ENCODE data around the gene GGT7.

GGT7 gene

DNA sequence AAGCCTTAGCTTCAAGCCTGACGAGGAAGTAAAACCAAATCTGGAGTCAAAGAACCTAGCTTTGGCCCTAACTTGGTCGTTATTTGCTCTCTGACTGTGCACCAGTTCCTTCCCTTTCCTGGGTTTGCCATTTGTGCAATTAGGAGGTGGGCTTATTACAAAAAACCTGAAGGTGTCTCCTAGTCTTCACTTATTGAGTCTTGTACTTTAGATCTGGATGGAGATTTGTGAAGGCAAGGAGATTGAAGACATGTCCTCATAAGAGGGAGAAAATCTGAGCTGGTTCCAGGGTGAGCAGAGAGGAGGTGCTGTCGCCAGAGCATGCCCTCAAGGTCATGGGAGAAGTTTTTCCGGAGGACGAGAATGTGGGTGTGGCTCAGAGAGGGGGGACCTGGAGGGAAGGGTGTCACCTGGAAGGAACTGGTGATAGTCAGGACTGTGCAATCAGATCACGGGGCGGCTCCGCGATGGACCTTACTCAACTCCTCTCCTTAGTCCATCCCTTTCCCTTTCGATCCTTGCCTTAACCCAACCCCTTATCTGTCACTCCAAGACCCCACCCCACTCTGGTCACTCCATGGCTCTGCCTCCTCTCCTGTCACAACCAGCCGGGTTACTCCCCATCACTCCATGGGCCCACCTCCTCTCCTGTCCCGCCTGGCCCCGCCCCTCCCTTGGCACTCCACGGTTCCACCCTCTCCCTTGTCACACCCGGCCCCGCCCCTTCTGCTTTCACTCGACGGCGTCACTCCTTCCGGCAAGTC is 3.2 kb upstream of the GGT7 start:
- DNase-seq (ENCODE audit: low spot score) = no peak
- Mint-ChIP-seq H3K27ac (peak overlapping the region; percentile 88), H3K4me1 (ENCODE audit: low read depth) (peaks cover 57% of the 10 kb centered on the region), H3K27me3 (ENCODE audit: low read depth) (no peaks in the 10 kb centered on the region), H3K36me3 (ENCODE audit: low read depth) (peaks cover 3% of the 10 kb centered on the region), H3K9me3 (no peaks in the 10 kb centered on the region), H3K4me3 (peak overlapping the region; percentile 97)

DNA sequence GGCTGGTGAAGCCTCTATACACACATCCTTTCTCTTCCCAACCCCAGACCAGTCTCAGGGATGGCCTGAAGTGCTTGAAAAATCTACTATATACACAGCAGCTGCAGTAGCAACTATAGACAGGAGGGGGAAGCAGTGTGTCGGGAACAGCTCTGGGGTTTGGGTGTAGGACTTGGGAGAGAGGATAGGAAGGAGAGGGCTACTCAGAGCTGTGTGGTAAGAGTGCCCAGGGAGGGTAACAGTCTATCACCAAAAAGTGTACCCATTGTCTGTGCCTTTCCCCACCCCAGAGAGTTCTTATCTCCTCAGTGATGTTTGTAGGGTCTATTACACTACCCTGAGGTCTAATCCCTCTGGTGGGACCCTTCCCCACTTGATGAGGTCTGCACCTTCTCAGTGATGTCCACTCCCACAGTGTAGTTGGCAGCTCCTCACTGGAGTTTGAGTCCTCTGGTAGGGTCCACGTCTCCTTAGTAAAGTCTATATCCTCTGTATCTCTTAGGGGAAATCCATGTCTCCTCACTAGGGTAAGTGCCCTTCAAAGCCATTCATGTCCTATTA is 1.5 kb upstream of the GGT7 start:
- H3K27me3 Mint-ChIP-seq (ENCODE audit: low read depth) = no peaks in the 10 kb centered on the region
- no peaks in the 10 kb centered on the region for H3K9me3 Mint-ChIP-seq
- peak; percentile 63 for DNase-seq (ENCODE audit: low spot score)
- peak overlapping the region; percentile 42 for H3K27ac Mint-ChIP-seq
- peaks cover 59% of the 10 kb centered on the region for H3K4me1 Mint-ChIP-seq (ENCODE audit: low read depth)
- peak overlapping the region; percentile 92 for H3K4me3 Mint-ChIP-seq
- H3K36me3 Mint-ChIP-seq (ENCODE audit: low read depth) = peaks cover 2% of the 10 kb centered on the region

DNA sequence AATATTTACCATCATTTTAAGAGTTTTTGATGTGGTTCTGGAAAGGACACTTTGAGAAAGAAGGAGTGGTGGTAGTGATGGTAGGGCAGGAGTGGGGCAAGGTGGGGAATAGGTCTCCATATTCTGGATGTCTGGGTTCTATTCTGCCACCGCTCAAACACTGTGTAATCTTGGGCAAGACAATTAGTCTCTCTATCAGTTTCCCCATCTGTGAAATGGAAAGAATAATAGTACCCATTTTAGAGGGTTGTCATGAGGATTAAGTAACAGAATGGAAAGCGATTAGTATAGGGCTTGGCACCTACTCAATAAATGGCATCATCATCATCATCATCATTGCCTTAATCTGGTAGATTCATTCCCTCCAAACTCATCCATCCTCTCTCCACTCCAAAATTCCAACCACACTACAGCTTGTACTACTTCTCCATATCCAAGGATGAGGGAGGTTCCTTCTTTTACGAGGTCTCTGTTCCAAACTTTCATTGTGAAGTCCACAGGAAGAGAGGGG is 982 bp upstream of the GGT7 start:
- no peaks in the 10 kb centered on the region for H3K36me3 Mint-ChIP-seq (ENCODE audit: low read depth)
- peaks cover 57% of the 10 kb centered on the region for H3K4me1 Mint-ChIP-seq (ENCODE audit: low read depth)
- H3K27ac Mint-ChIP-seq = peak overlapping the region; percentile 70
- no peak for DNase-seq (ENCODE audit: low spot score)
- H3K27me3 Mint-ChIP-seq (ENCODE audit: low read depth) = no peaks in the 10 kb centered on the region
- H3K4me3 Mint-ChIP-seq = peak overlapping the region; percentile 92
- no peaks in the 10 kb centered on the region for H3K9me3 Mint-ChIP-seq

DNA sequence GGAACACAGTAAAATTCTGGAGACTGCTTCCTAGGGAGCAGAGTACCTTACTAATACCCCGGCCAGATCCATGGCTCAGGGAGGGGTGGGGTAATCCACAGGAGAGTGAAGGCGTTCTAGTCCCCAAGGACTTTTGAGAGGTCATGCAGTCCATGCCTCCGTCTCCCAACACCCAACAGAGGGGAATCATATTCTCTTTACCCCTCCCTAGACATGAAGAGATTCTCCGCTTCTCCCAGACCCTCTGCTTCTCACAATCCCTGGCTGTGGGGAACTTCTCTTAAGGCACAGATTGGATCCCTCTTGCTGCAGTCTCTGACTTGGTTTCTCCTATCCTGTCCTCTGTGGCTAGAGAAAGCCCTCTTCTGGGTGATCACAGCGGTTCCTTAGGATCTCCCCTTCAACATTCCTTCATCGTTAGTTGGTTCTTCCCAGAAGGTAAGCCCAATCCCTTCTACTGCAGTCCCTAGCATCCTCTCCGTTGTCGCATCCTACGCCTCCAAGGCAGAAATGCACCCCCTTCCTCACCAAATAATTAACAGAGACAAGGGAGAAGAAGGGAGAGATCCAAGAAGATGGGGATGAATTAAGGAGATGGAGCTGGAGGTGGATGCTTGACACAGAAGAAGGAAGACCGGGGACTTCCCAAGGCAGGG is 562 bp downstream of the GGT7 start:
- peak overlapping the region; percentile 76 for H3K4me3 Mint-ChIP-seq
- DNase-seq (ENCODE audit: low spot score) = no peak
- peak overlapping the region; percentile 55 for H3K27ac Mint-ChIP-seq
- H3K36me3 Mint-ChIP-seq (ENCODE audit: low read depth) = no peaks in the 10 kb centered on the region
- H3K27me3 Mint-ChIP-seq (ENCODE audit: low read depth) = no peaks in the 10 kb centered on the region
- H3K9me3 Mint-ChIP-seq = no peaks in the 10 kb centered on the region
- H3K4me1 Mint-ChIP-seq (ENCODE audit: low read depth) = peaks cover 47% of the 10 kb centered on the region

GRCh38 chr20:34871320-34871926 is 1.2 kb downstream of the GGT7 start:
- no peaks in the 10 kb centered on the region for H3K9me3 Mint-ChIP-seq
- DNase-seq (ENCODE audit: low spot score) = no peak
- H3K4me1 Mint-ChIP-seq (ENCODE audit: low read depth) = peaks cover 45% of the 10 kb centered on the region
- H3K27ac Mint-ChIP-seq = no peak overlapping the region
- H3K36me3 Mint-ChIP-seq (ENCODE audit: low read depth) = no peaks in the 10 kb centered on the region
- H3K27me3 Mint-ChIP-seq (ENCODE audit: low read depth) = no peaks in the 10 kb centered on the region
- peak overlapping the region; percentile 76 for H3K4me3 Mint-ChIP-seq

- no peak overlapping the region for H3K4me3 Mint-ChIP-seq
- peaks cover 3% of the 10 kb centered on the region for H3K36me3 Mint-ChIP-seq (ENCODE audit: low read depth)
- H3K4me1 Mint-ChIP-seq (ENCODE audit: low read depth) = no peaks in the 10 kb centered on the region
- peak overlapping the region; percentile 5 for H3K27ac Mint-ChIP-seq
- no peaks in the 10 kb centered on the region for H3K27me3 Mint-ChIP-seq (ENCODE audit: low read depth)
- H3K9me3 Mint-ChIP-seq = no peaks in the 10 kb centered on the region
- DNase-seq (ENCODE audit: low spot score) = no peak
These were observed 8.4 kb downstream of the GGT7 start for GRCh38 chr20:34864216-34864615.

- no peak overlapping the region for H3K27ac Mint-ChIP-seq
- H3K36me3 Mint-ChIP-seq (ENCODE audit: low read depth) = peaks cover 3% of the 10 kb centered on the region
- H3K4me1 Mint-ChIP-seq (ENCODE audit: low read depth) = no peaks in the 10 kb centered on the region
- no peaks in the 10 kb centered on the region for H3K9me3 Mint-ChIP-seq
- H3K27me3 Mint-ChIP-seq (ENCODE audit: low read depth) = no peaks in the 10 kb centered on the region
- no peak overlapping the region for H3K4me3 Mint-ChIP-seq
- DNase-seq (ENCODE audit: low spot score) = no peak
These were observed 9.2 kb downstream of the GGT7 start for GRCh38 chr20:34863421-34863965.

- Mint-ChIP-seq H3K27me3 (ENCODE audit: low read depth) (no peaks in the 10 kb centered on the region), H3K36me3 (ENCODE audit: low read depth) (peaks cover 3% of the 10 kb centered on the region), H3K9me3 (no peaks in the 10 kb centered on the region), H3K4me1 (ENCODE audit: low read depth) (no peaks in the 10 kb centered on the region), H3K4me3 (no peak overlapping the region), H3K27ac (no peak overlapping the region)
- DNase-seq (ENCODE audit: low spot score) = no peak
These were observed 9.9 kb downstream of the GGT7 start for GRCh38 chr20:34862724-34863123.

GRCh38 chr20:34861386-34862084 is 11.1 kb downstream of the GGT7 start:
- Mint-ChIP-seq H3K9me3 (no peaks in the 10 kb centered on the region), H3K27me3 (ENCODE audit: low read depth) (no peaks in the 10 kb centered on the region), H3K27ac (no peak overlapping the region), H3K36me3 (ENCODE audit: low read depth) (peaks cover 3% of the 10 kb centered on the region), H3K4me1 (ENCODE audit: low read depth) (no peaks in the 10 kb centered on the region), H3K4me3 (no peak overlapping the region)
- no peak for DNase-seq (ENCODE audit: low spot score)

DNA sequence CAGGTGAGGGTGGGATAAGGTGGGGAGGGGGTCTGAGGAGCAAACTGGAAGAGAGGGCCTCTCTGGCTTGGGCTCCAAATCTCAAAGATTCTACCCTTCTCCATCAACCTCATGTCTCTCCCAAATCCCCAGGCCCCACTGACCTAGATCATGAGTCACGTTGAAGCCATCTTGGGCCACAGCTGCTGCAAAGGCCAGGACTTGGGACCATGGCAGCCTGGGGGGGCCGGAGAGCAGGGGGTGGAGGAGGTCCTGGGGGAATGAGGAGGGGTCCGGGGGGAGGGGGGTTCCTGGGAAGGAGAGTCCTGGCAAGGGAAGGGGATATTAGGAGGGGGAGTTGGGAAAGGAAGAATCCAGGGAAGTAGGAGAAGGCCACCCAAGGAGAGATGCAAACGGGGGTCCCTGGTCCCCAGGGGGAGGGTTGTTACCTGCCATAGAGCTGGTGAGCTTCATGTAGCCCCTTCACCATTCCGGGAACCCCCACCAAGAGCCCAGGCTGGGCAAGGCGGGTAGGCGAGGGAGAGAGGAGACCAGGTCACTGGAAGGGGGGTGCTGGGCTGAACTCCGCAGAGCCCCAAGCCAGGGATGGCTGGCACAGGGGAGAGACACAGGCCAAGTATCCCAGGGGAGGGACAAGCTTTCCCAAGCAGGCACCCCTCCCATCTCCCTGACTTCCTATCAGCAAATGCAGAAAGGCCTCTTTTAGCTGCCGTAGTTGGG is 12.7 kb downstream of the GGT7 start:
- H3K36me3 Mint-ChIP-seq (ENCODE audit: low read depth) = peaks cover 3% of the 10 kb centered on the region
- H3K4me1 Mint-ChIP-seq (ENCODE audit: low read depth) = no peaks in the 10 kb centered on the region
- H3K9me3 Mint-ChIP-seq = no peaks in the 10 kb centered on the region
- no peak for DNase-seq (ENCODE audit: low spot score)
- no peak overlapping the region for H3K4me3 Mint-ChIP-seq
- H3K27me3 Mint-ChIP-seq (ENCODE audit: low read depth) = no peaks in the 10 kb centered on the region
- H3K27ac Mint-ChIP-seq = no peak overlapping the region

- H3K9me3 Mint-ChIP-seq = no peaks in the 10 kb centered on the region
- H3K27ac Mint-ChIP-seq = no peak overlapping the region
- H3K4me1 Mint-ChIP-seq (ENCODE audit: low read depth) = no peaks in the 10 kb centered on the region
- DNase-seq (ENCODE audit: low spot score) = no peak
- H3K4me3 Mint-ChIP-seq = no peak overlapping the region
- H3K36me3 Mint-ChIP-seq (ENCODE audit: low read depth) = peaks cover 3% of the 10 kb centered on the region
- no peaks in the 10 kb centered on the region for H3K27me3 Mint-ChIP-seq (ENCODE audit: low read depth)
These were observed 13.3 kb downstream of the GGT7 start for GRCh38 chr20:34859367-34859766.

DNA sequence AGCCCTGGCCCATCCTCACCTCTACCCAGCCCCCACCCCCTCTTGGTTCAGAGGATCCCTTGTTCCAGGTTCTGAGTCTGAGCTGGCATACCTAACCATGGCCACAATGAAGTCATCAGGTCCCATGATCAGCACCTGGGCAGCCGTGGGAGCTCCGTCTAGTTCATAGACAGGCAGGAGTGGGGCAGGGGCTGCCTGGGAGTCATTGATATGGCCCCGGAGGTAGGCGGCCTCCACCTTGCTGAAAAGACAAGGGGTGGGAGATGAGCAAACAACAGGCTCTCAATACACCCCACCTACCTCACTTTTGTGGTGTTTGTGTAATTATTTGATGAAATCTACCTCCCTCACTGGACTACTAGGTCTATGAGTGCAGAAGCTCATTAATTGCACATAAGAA is 20.4 kb downstream of the GGT7 start:
- DNase-seq (ENCODE audit: low spot score) = no peak
- Mint-ChIP-seq H3K4me3 (no peak overlapping the region), H3K27ac (no peak overlapping the region), H3K36me3 (ENCODE audit: low read depth) (no peaks in the 10 kb centered on the region), H3K4me1 (ENCODE audit: low read depth) (peaks cover 1% of the 10 kb centered on the region), H3K9me3 (no peaks in the 10 kb centered on the region), H3K27me3 (ENCODE audit: low read depth) (no peaks in the 10 kb centered on the region)

- Mint-ChIP-seq H3K4me1 (ENCODE audit: low read depth) (peaks cover 1% of the 10 kb centered on the region), H3K27me3 (ENCODE audit: low read depth) (no peaks in the 10 kb centered on the region), H3K36me3 (ENCODE audit: low read depth) (no peaks in the 10 kb centered on the region), H3K27ac (no peak overlapping the region), H3K4me3 (no peak overlapping the region), H3K9me3 (no peaks in the 10 kb centered on the region)
- no peak for DNase-seq (ENCODE audit: low spot score)
These were observed 21.7 kb downstream of the GGT7 start for GRCh38 chr20:34850969-34851368.

Measured in T-helper 2 cell treated with Interferon-gamma antibody and Interleukin-4, amounts not matched to agents 5 μg/mL and 100 μg/mL, for 36 hours (primary cell).